Activated T-cell treated with anti-CD3 and anti-CD28 coated beads for 48 hours (primary cell): ENCODE data around the gene CASKIN2.
"Not testable (repeated sequence)": the region's sequence is repeated elsewhere in the genome, so short reads cannot be mapped to it uniquely, and the experiment has no call there.

Experiments used
- DNase-seq: peaks from one replicate; pipeline ENCODE4 v3.0.0-alpha.2; 2020; ENCODE audit warnings: low read depth

CASKIN2 gene

GRCh38 chr17:75460295-75460694, 55.0 kb downstream of the CASKIN2 start:
- DNase-seq = no peak

- no peak for DNase-seq
Observed at GRCh38 chr17:75459590-75460267, 55.6 kb downstream of the CASKIN2 start.

GRCh38 chr17:75459246-75459589, 56.1 kb downstream of the CASKIN2 start:
- DNase-seq = no peak

- peak; percentile 12 for DNase-seq
Observed at GRCh38 chr17:75457047-75457654, 58.2 kb downstream of the CASKIN2 start.

- DNase-seq = peak; percentile 83
Observed at GRCh38 chr17:75456417-75457046, 58.8 kb downstream of the CASKIN2 start, which contains the start of gene TMEM94. TMEM94 (plus strand) TSS chr17:75456635; CDS start chr17:75471906, 15,271 bp downstream.

- DNase-seq = no peak
Observed at GRCh38 chr17:75456039-75456416, 59.3 kb downstream of the CASKIN2 start.

- DNase-seq = not testable (repeated sequence)
Observed at GRCh38 chr17:75454672-75455071, 60.7 kb downstream of the CASKIN2 start.

GRCh38 chr17:75454193-75454592, 61.1 kb downstream of the CASKIN2 start:
- DNase-seq = no peak

- DNase-seq = no peak
Observed at GRCh38 chr17:75450270-75450669, 65.1 kb downstream of the CASKIN2 start.
